ENCODE results near the gene BCS1L. TPM values are rescaled to one million over a fixed set of nuclear protein-coding genes. Genes with fewer than 3 reads are reported as not detected.
A peak's percentile ranks its signal among the peaks of the same experiment; 100 is the strongest.

The BCS1L gene
- total and polyA plus RNA-seq, 8 donors: 2.3 to 77.3 (median 19.5) TPM

DNA sequence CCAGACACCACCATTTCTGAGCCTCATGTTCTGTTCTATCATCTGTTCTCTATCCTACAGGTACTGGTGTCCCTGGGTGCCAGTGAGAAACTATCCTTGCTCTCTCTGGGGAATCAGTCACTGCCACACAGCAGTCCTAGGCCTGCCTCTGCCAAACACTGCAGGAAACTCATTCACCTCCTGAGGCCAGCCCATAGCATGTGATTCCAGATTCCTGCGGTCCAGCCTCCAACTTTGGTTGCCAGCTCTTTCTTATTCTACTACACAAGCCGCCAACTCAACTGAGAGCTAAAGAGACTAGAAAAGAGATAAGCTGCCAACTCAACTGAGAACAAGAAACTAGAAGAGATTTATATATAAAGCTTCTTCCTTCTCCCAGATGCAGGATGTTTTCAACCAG is 42.3 kb downstream of the BCS1L start:
- Histone ChIP-seq H3K27me3 (no peaks in the 10 kb centered on the region), H3K4me1 (no peaks in the 10 kb centered on the region), H3K36me3 (peaks cover 12 to 62% (median 48%) of the 10 kb centered on the region in 4 donors), H3K4me3 (no peak overlapping the region), H3K27ac (no peak overlapping the region), H3K9me3 (no peaks in the 10 kb centered on the region)
- intact Hi-C loops (cut with DNase I; ENCODE audit: low total_unique reads): loop anchor here (10.0 kb wide), 1 partner anchor 153 kb away; the partner anchor contains the start of gene WNT6
- TF ChIP-seq, protein P1, sequence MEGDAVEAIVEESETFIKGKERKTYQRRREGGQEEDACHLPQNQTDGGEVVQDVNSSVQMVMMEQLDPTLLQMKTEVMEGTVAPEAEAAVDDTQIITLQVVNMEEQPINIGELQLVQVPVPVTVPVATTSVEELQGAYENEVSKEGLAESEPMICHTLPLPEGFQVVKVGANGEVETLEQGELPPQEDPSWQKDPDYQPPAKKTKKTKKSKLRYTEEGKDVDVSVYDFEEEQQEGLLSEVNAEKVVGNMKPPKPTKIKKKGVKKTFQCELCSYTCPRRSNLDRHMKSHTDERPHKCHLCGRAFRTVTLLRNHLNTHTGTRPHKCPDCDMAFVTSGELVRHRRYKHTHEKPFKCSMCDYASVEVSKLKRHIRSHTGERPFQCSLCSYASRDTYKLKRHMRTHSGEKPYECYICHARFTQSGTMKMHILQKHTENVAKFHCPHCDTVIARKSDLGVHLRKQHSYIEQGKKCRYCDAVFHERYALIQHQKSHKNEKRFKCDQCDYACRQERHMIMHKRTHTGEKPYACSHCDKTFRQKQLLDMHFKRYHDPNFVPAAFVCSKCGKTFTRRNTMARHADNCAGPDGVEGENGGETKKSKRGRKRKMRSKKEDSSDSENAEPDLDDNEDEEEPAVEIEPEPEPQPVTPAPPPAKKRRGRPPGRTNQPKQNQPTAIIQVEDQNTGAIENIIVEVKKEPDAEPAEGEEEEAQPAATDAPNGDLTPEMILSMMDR (IDR thresholded peaks at IDR 0.05): no peak
- TF ChIP-seq POLR2AphosphoS5 (IDR thresholded peaks at IDR 0.05) (no peak), EP300 (IDR thresholded peaks at IDR 0.05) (no peak), POLR2A (IDR thresholded peaks at IDR 0.05) (no peak)
- no peak for DNase-seq
- WGBS, 5 donors: 79 to 87% (median 84%) methylated on average over 2 of the region's 2 CpGs

DNA sequence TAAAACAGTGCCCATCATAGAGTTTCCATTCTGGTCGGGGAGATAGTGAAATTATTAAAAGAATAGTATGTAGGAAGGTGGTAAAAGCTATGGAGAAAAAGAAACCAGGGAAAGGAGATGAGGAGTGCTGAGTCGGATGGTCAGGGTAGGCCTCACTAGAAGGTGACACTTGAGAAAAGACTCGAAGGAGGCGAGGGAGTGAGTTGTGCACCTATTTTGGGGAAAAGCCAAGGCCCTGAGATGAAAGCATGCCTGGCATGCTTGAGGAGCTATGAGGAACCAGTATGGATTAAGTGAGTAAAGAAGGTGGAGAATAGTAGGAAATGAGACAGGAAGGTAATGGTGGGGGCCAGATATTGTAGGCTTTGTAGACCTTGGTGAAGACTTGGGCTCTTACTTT is 43.9 kb downstream of the BCS1L start:
- no peak overlapping the region for H3K27ac ChIP-seq
- no peaks in the 10 kb centered on the region for H3K27me3 ChIP-seq
- WGBS, 5 donors: 89 to 97% (median 90%) methylated on average over 4 of the region's 4 CpGs
- DNase-seq: no peak
- no peaks in the 10 kb centered on the region for H3K4me1 ChIP-seq
- H3K9me3 ChIP-seq: no peaks in the 10 kb centered on the region
- intact Hi-C loops (cut with DNase I; ENCODE audit: low total_unique reads): loop anchor here (10.0 kb wide), 1 partner anchor 151 kb away; the partner anchor contains the start of gene WNT6
- H3K4me3 ChIP-seq: no peak overlapping the region
- TF ChIP-seq, protein P1 (IDR thresholded peaks at IDR 0.05): no peak
- TF ChIP-seq EP300 (IDR thresholded peaks at IDR 0.05): no peak
- no peak for TF ChIP-seq POLR2AphosphoS5 (IDR thresholded peaks at IDR 0.05)
- TF ChIP-seq POLR2A (IDR thresholded peaks at IDR 0.05): no peak
- peaks cover 12 to 47% (median 33%) of the 10 kb centered on the region in 4 donors for H3K36me3 ChIP-seq

DNA sequence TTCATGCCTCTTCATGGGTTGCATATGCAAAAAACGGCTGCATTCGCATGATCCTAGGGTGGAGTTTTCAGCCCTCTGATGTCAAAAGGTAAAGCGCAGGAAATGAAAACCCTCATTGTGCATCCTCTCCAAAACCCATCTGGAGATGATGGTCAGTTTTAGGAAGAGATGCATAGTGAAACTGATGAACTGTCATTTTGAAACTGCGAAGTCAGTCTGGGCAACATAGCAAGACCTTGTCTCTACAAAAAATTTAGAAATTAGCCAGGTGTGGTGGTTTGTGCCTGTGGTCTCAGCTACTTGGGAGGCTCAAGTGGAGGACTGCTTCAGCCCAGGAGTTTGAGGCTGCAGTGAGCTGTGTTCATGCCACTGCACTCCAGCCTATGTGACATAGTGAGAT is 48.6 kb downstream of the BCS1L start:
- no peak overlapping the region for H3K27ac ChIP-seq
- TF ChIP-seq POLR2AphosphoS5 (IDR thresholded peaks at IDR 0.05) (no peak), POLR2A (IDR thresholded peaks at IDR 0.05) (no peak), EP300 (IDR thresholded peaks at IDR 0.05) (no peak)
- TF ChIP-seq, protein P1 (IDR thresholded peaks at IDR 0.05): no peak
- H3K4me1 ChIP-seq: peaks cover 10 to 18% (median 14%) of the 10 kb centered on the region in 4 donors
- 86 to 94% (median 91%) methylated on average over 4 of the region's 4 CpGs for WGBS, 5 donors
- no peak for DNase-seq
- intact Hi-C loops (cut with DNase I; ENCODE audit: low total_unique reads): loop anchor here (10.0 kb wide), 1 partner anchor 147 kb away; the partner anchor contains the start of gene WNT6
- H3K27me3 ChIP-seq: no peaks in the 10 kb centered on the region
- no peaks in the 10 kb centered on the region for H3K36me3 ChIP-seq
- H3K9me3 ChIP-seq: no peaks in the 10 kb centered on the region
- no peak overlapping the region for H3K4me3 ChIP-seq

DNA sequence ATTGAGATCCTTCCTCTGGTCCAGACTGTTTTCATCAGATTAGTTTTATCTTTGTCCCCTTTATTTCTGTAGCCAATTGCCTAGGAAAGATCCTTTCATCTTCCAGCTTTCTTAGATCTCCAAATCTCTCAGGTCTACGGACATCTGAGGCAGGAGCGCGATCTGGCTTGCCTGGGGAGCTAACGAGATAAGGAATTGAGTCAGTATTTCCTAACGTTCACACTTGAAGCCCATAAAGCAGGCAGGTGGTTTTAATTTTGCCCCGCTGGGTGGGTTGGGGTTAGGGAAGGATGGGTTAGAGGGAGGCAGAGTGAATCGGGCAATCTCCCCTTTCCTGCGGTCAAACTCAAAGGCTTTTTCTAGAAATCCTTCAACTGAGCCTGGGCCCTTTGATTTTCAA is 50.4 kb downstream of the BCS1L start:
- peak overlapping the region in 1 of 5 donors; percentile 94 for H3K27ac ChIP-seq
- no peaks in the 10 kb centered on the region for H3K27me3 ChIP-seq
- H3K4me3 ChIP-seq: peak overlapping the region in 3 of 4 donors; percentile 80 to 97 (median 85)
- no peaks in the 10 kb centered on the region for H3K36me3 ChIP-seq
- WGBS, 5 donors: 76 to 88% (median 78%) methylated on average over 8 of the region's 8 CpGs
- intact Hi-C loops (cut with DNase I; ENCODE audit: low total_unique reads): loop anchor here (10.0 kb wide), 1 partner anchor 145 kb away; the partner anchor contains the start of gene WNT6
- no peak for DNase-seq
- H3K9me3 ChIP-seq: no peaks in the 10 kb centered on the region
- TF ChIP-seq, protein P1 (IDR thresholded peaks at IDR 0.05): no peak
- TF ChIP-seq POLR2A (IDR thresholded peaks at IDR 0.05) (no peak), POLR2AphosphoS5 (IDR thresholded peaks at IDR 0.05) (no peak), EP300 (IDR thresholded peaks at IDR 0.05) (no peak)
- H3K4me1 ChIP-seq: peaks cover 10 to 30% (median 20%) of the 10 kb centered on the region in 4 donors

Measured in stomach (tissue), 9 donors.